HepG2 (cell line): ENCODE results near the gene SLCO4A1. TPM values are rescaled to one million over a fixed set of nuclear protein-coding genes. Genes with fewer than 3 reads are reported as not detected.

Experiments
- MED8 ChIP-seq: sonication (generic); formaldehyde crosslinking; IDR thresholded peaks from 2 replicates; pipeline ENCODE4 v1.8.1; 2023; ENCODE audit warnings: mild to moderate bottlenecking, missing genetic modification reagents; ENCODE audit not compliant: insufficient replicate concordance
- PATZ1 ChIP-seq: sonication (generic); formaldehyde crosslinking; IDR thresholded peaks from 2 replicates; pipeline ENCODE4 v1.4.0; 2020; ENCODE audit warnings: missing genetic modification reagents
- SOX6 ChIP-seq, 2 experiments: fragments of 450-650 bp in 1 of 2; sonication (generic) in 1 of 2; formaldehyde crosslinking in 1 of 2; IDR thresholded peaks; 2 replicates each; pipeline versions ENCODE4 v1.4.0 to v1.6.1; 2017 to 2020; ENCODE audit warnings: antibody characterized with exemption in 1 of 2, mild to moderate bottlenecking in 1 of 2, missing genetic modification reagents in 1 of 2
- ZBTB39 ChIP-seq: sonication (generic); formaldehyde crosslinking; IDR thresholded peaks from 2 replicates; pipeline ENCODE4 v1.5.0; 2020; ENCODE audit warnings: missing genetic modification reagents
- ZNF101 ChIP-seq: sonication (generic); formaldehyde crosslinking; IDR thresholded peaks from 2 replicates; pipeline ENCODE4 v1.4.0; 2020; ENCODE audit warnings: mild to moderate bottlenecking, low read depth, missing genetic modification reagents, borderline replicate concordance
- ZNF180 ChIP-seq: sonication (generic); formaldehyde crosslinking; IDR thresholded peaks from 2 replicates; pipeline ENCODE4 v1.4.0; 2020; ENCODE audit warnings: low read depth, missing genetic modification reagents, borderline replicate concordance
- ZNF230 ChIP-seq: sonication (generic); formaldehyde crosslinking; IDR thresholded peaks from 2 replicates; pipeline ENCODE4 v1.4.0; 2020; ENCODE audit warnings: mild to moderate bottlenecking, missing genetic modification reagents
- ZNF468 ChIP-seq: sonication (generic); formaldehyde crosslinking; IDR thresholded peaks from 2 replicates; pipeline ENCODE4 v1.8.0; 2022; ENCODE audit warnings: mild to moderate bottlenecking, moderate library complexity, missing genetic modification reagents
- ZNF569 ChIP-seq: sonication (generic); formaldehyde crosslinking; IDR thresholded peaks from 2 replicates; pipeline ENCODE4 v1.5.0; 2020; ENCODE audit warnings: mild to moderate bottlenecking, missing genetic modification reagents, moderate library complexity, borderline replicate concordance
- polyA plus RNA-seq, 8 experiments: library from polyadenylated mRNA; depleted of rRNA in 3 of 8; stranded (reverse) in 7 of 8; unstranded in 1 of 8; fragments of >200 nt; fragmentation: Illumina TruSeq in 4 of 8; extraction: Trizol in 4 of 8; gene quantifications; 2 replicates each; pipeline versions ENCODE4 v1.2.1 to v1.2.3, GENCODE V29; 2011 to 2016; ENCODE audit warnings: low read depth in 4 of 8, missing spikeins in 1 of 8, mixed read lengths in 1 of 8; ENCODE audit not compliant: insufficient read depth in 1 of 8
- total RNA-seq, 5 experiments: library from RNA; depleted of rRNA; stranded (reverse); fragments of >200 nt; fragmentation: Illumina TruSeq; extraction: Trizol; gene quantifications; 2 replicates each; pipeline ENCODE4 v1.2.3, GENCODE V29; 2016; ENCODE audit warnings: low read depth in 1 of 5
- TF ChIP-seq, protein P1 (sequence below): sonication (generic); formaldehyde crosslinking; IDR thresholded peaks from 2 replicates; pipeline ENCODE4 v1.4.0; 2020; ENCODE audit warnings: missing genetic modification reagents, borderline replicate concordance
- TF ChIP-seq, protein P2 (sequence below): sonication (generic); formaldehyde crosslinking; IDR thresholded peaks from 2 replicates; pipeline ENCODE4 v1.5.0; 2020; ENCODE audit warnings: mild to moderate bottlenecking, missing genetic modification reagents
- TF ChIP-seq, protein P3 (sequence below): sonication (generic); formaldehyde crosslinking; IDR thresholded peaks from 2 replicates; pipeline ENCODE4 v1.5.1; 2020; ENCODE audit warnings: mild to moderate bottlenecking, missing genetic modification reagents

SLCO4A1 gene
- total and polyA plus RNA-seq, 2 of the 13 experiments (the other 11 are each of a cell fraction or from before 2014, with no cell fraction given): 55.5 to 112 TPM

DNA sequence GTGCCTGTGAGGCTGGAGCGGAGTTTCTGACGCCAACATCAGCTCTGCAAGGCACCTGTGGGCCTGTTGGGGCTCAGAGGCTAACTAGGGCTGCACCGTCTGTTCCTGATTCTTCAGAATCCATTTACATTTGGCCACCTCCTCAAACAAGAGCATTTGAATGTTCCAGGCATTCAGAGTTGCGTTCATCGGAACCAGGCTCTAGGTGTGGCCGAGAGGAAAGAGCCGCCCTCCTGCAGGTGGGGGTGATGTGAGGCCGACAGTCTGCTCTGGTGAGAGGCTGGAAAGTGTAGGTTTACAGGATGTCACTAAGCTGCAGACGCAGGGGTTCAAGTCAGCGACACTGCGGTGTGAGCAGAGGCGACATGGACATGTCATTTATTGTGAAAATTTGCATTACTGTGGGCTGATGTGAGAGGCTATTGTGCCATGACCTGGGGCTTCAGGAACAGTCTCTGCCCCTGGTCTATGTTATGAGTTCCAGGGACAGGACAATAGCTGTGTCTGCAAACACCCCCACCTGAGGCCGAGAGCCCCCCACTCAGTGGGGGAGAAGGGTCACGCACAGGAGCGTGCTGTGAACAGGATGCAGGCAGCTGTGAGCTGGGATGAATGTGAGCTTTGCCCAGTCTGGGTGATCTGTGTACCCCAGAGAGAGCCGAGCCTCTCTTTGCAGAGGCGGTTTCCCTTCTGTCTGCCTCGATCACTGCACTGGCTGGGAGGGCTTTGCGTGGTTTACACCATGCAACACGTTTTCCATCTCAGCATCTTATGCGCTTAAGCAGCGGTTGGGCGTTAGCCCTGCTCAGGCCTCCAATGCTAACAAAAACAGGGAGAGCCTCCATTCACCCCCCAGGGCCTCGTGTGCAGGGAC is 21.1 kb downstream of the SLCO4A1 start (continued):
- TF ChIP-seq, protein P1, sequence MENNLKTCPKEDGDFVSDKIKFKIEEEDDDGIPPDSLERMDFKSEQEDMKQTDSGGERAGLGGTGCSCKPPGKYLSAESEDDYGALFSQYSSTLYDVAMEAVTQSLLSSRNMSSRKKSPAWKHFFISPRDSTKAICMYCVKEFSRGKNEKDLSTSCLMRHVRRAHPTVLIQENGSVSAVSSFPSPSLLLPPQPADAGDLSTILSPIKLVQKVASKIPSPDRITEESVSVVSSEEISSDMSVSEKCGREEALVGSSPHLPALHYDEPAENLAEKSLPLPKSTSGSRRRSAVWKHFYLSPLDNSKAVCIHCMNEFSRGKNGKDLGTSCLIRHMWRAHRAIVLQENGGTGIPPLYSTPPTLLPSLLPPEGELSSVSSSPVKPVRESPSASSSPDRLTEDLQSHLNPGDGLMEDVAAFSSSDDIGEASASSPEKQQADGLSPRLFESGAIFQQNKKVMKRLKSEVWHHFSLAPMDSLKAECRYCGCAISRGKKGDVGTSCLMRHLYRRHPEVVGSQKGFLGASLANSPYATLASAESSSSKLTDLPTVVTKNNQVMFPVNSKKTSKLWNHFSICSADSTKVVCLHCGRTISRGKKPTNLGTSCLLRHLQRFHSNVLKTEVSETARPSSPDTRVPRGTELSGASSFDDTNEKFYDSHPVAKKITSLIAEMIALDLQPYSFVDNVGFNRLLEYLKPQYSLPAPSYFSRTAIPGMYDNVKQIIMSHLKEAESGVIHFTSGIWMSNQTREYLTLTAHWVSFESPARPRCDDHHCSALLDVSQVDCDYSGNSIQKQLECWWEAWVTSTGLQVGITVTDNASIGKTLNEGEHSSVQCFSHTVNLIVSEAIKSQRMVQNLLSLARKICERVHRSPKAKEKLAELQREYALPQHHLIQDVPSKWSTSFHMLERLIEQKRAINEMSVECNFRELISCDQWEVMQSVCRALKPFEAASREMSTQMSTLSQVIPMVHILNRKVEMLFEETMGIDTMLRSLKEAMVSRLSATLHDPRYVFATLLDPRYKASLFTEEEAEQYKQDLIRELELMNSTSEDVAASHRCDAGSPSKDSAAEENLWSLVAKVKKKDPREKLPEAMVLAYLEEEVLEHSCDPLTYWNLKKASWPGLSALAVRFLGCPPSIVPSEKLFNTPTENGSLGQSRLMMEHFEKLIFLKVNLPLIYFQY (CRISPR knock-in tag): no peak
- TF ChIP-seq, protein P2, sequence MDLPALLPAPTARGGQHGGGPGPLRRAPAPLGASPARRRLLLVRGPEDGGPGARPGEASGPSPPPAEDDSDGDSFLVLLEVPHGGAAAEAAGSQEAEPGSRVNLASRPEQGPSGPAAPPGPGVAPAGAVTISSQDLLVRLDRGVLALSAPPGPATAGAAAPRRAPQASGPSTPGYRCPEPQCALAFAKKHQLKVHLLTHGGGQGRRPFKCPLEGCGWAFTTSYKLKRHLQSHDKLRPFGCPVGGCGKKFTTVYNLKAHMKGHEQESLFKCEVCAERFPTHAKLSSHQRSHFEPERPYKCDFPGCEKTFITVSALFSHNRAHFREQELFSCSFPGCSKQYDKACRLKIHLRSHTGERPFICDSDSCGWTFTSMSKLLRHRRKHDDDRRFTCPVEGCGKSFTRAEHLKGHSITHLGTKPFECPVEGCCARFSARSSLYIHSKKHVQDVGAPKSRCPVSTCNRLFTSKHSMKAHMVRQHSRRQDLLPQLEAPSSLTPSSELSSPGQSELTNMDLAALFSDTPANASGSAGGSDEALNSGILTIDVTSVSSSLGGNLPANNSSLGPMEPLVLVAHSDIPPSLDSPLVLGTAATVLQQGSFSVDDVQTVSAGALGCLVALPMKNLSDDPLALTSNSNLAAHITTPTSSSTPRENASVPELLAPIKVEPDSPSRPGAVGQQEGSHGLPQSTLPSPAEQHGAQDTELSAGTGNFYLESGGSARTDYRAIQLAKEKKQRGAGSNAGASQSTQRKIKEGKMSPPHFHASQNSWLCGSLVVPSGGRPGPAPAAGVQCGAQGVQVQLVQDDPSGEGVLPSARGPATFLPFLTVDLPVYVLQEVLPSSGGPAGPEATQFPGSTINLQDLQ (CRISPR knock-in tag): no peak; the same call in 1 of the 2 replicates
- TF ChIP-seq ZNF230 (CRISPR knock-in tag): no peak
- no peak for TF ChIP-seq ZNF569 (CRISPR knock-in tag)
- no peak for TF ChIP-seq MED8 (CRISPR knock-in tag)
- TF ChIP-seq, protein P3, sequence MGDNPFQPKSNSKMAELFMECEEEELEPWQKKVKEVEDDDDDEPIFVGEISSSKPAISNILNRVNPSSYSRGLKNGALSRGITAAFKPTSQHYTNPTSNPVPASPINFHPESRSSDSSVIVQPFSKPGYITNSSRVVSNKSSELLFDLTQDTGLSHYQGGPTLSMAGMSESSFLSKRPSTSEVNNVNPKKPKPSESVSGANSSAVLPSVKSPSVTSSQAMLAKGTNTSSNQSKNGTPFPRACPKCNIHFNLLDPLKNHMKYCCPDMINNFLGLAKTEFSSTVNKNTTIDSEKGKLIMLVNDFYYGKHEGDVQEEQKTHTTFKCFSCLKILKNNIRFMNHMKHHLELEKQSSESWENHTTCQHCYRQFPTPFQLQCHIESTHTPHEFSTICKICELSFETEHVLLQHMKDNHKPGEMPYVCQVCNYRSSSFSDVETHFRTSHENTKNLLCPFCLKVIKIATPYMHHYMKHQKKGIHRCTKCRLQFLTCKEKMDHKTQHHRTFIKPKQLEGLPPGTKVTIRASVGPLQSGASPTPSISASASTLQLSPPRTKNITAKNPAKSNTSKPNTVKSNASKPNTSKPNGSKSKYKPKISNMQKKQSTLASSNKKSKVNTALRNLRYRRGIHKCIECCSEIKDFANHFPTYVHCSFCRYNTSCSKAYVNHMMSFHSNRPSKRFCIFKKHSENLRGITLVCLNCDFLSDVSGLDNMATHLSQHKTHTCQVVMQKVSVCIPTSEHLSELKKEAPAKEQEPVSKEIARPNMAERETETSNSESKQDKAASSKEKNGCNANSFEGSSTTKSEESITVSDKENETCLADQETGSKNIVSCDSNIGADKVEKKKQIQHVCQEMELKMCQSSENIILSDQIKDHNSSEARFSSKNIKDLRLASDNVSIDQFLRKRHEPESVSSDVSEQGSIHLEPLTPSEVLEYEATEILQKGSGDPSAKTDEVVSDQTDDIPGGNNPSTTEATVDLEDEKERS (CRISPR knock-in tag): no peak
- no peak for TF ChIP-seq ZNF468 (CRISPR knock-in tag)
- TF ChIP-seq ZBTB39 (CRISPR knock-in tag): no peak
- peak; percentile 89 for TF ChIP-seq PATZ1
- TF ChIP-seq SOX6 (IDR thresholded peaks at IDR 0.05): no peak
- TF ChIP-seq SOX6 (CRISPR knock-in tag; IDR thresholded peaks at IDR 0.05): peak; percentile 28
- TF ChIP-seq ZNF180: no peak
- no peak for TF ChIP-seq ZNF101 (CRISPR knock-in tag)
